Measurements from ENCODE around the gene TBC1D16.
A peak's percentile ranks its signal among the peaks of the same experiment; 100 is the strongest.
"Not testable (repeated sequence)": the region's sequence is repeated elsewhere in the genome, so short reads cannot be mapped to it uniquely, and the experiment has no call there.

Gene TBC1D16

GRCh38 chr17:79978548-79978855 is 57.2 kb downstream of the TBC1D16 start:
- no peaks in the 10 kb centered on the region for H3K9me3 Mint-ChIP-seq
- ATAC-seq (ENCODE audit: low read depth) (no peak), DNase-seq (ENCODE audit: low spot score in 2 of 2) (no peak)
- peaks cover 3% of the 10 kb centered on the region for H3K36me3 Mint-ChIP-seq
- H3K4me1 Mint-ChIP-seq: peaks cover 3% of the 10 kb centered on the region
- H3K27ac Mint-ChIP-seq: no peak overlapping the region
- peaks cover 2% of the 10 kb centered on the region for H3K27me3 Mint-ChIP-seq
- H3K4me3 Mint-ChIP-seq: no peak overlapping the region

- no peak for ATAC-seq (ENCODE audit: low read depth)
Measured at GRCh38 chr17:79977708-79978547, 57.7 kb downstream of the TBC1D16 start.

GRCh38 chr17:79977161-79977631 is 58.5 kb downstream of the TBC1D16 start:
- Mint-ChIP-seq H3K4me1 (peaks cover 3% of the 10 kb centered on the region), H3K27me3 (peaks cover 3% of the 10 kb centered on the region), H3K36me3 (peaks cover 5% of the 10 kb centered on the region), H3K27ac (no peak overlapping the region), H3K4me3 (no peak overlapping the region), H3K9me3 (no peaks in the 10 kb centered on the region)
- ATAC-seq (ENCODE audit: low read depth): no peak
- DNase-seq (ENCODE audit: low spot score in 2 of 2): no peak

More at GRCh38 chr17:79977708-79978547, 57.7 kb downstream of the TBC1D16 start:
- H3K27me3 Mint-ChIP-seq: peaks cover 2% of the 10 kb centered on the region
- H3K36me3 Mint-ChIP-seq: peaks cover 3% of the 10 kb centered on the region
- H3K4me3 Mint-ChIP-seq: no peak overlapping the region
- no peak overlapping the region for H3K27ac Mint-ChIP-seq
- DNase-seq (ENCODE audit: low spot score in 2 of 2): no peak
- no peaks in the 10 kb centered on the region for H3K9me3 Mint-ChIP-seq
- H3K4me1 Mint-ChIP-seq: peaks cover 3% of the 10 kb centered on the region

- no peak overlapping the region for H3K27ac Mint-ChIP-seq
- H3K4me3 Mint-ChIP-seq: no peak overlapping the region
- H3K9me3 Mint-ChIP-seq: no peaks in the 10 kb centered on the region
- H3K36me3 Mint-ChIP-seq: peaks cover 5% of the 10 kb centered on the region
- no peak for DNase-seq (ENCODE audit: low spot score in 2 of 2)
- peaks cover 3% of the 10 kb centered on the region for H3K4me1 Mint-ChIP-seq
- no peak for ATAC-seq (ENCODE audit: low read depth)
- H3K27me3 Mint-ChIP-seq: peaks cover 3% of the 10 kb centered on the region
Measured at GRCh38 chr17:79976451-79976850, 59.2 kb downstream of the TBC1D16 start.

DNA sequence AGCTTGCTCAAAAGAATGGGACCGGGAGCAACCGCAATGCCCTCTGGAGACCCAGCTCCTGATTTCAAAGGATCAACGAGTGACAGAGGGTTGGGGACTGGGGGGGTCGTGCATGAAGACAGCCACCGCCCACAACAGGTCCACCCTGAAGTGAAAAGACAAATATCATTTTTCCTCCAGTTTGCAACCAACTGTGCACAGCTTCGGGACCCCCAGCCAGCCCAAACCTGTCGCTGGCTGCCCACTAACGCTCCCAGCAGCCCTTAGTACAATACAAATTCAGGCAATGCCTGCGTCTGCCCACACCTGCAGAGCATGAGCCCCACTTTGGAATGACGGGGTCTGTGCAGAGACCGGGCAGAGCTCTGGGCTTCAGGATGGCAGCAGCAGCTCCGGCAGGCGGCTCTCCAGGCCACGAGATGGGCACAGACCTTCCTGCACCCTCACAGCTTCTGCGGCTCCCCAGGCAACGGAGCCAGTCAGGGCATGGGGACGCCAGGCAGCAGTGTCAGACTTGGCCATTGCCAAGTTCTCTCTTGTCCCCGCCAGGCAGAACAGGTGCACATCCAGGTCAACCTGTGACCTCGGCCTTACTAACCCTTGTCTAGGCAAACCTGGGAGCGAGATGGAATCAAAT is 60.1 kb downstream of the TBC1D16 start:
- Mint-ChIP-seq H3K9me3 (no peaks in the 10 kb centered on the region), H3K36me3 (peaks cover 5% of the 10 kb centered on the region)

GRCh38 chr17:79974566-79975497 is 60.8 kb downstream of the TBC1D16 start:
- Mint-ChIP-seq H3K9me3 (no peaks in the 10 kb centered on the region), H3K36me3 (peaks cover 5% of the 10 kb centered on the region), H3K27me3 (peaks cover 3% of the 10 kb centered on the region), H3K4me1 (peaks cover 11% of the 10 kb centered on the region), H3K4me3 (no peak overlapping the region), H3K27ac (no peak overlapping the region)
- ATAC-seq (ENCODE audit: low read depth) (peak; percentile 54), DNase-seq (ENCODE audit: low spot score in 2 of 2) (no peak)

More for the DNA sequence above, 60.1 kb downstream of the TBC1D16 start:
- no peak overlapping the region for H3K27ac Mint-ChIP-seq
- H3K4me1 Mint-ChIP-seq: peaks cover 3% of the 10 kb centered on the region
- H3K4me3 Mint-ChIP-seq: no peak overlapping the region
- no peak for DNase-seq (ENCODE audit: low spot score in 2 of 2)
- peaks cover 3% of the 10 kb centered on the region for H3K27me3 Mint-ChIP-seq
- no peak for ATAC-seq (ENCODE audit: low read depth)

DNA sequence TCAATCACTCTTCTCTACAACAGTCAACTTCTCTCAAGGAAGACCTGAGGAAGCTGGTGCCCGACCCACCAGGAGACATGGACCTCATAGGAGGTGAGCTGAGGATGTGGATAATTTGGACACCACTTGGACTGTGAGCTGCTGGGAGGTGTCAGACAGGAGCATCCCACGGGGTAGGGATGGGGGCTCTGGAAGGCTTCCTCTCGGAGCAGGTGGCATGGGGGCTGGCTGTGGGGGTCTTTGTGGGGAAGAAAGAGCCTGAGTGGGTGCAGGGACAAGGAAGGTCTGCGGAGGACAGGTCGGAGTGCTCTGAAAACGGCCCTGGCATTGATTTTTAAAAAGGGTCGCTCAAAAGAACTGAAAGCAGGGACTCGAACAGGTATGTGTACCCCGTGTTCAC is 64.0 kb downstream of the TBC1D16 start:
- no peaks in the 10 kb centered on the region for H3K9me3 Mint-ChIP-seq
- H3K4me3 Mint-ChIP-seq: no peak overlapping the region
- peaks cover 15% of the 10 kb centered on the region for H3K4me1 Mint-ChIP-seq
- H3K36me3 Mint-ChIP-seq: peaks cover 2% of the 10 kb centered on the region
- no peak for ATAC-seq (ENCODE audit: low read depth)
- DNase-seq (ENCODE audit: low spot score in 2 of 2): no peak
- H3K27me3 Mint-ChIP-seq: peaks cover 3% of the 10 kb centered on the region
- H3K27ac Mint-ChIP-seq: no peak overlapping the region

GRCh38 chr17:79970576-79971068 is 65.0 kb downstream of the TBC1D16 start:
- H3K36me3 Mint-ChIP-seq: peaks cover 2% of the 10 kb centered on the region
- peaks cover 23% of the 10 kb centered on the region for H3K4me1 Mint-ChIP-seq
- peak; percentile 77 for ATAC-seq (ENCODE audit: low read depth)
- no peak overlapping the region for H3K27ac Mint-ChIP-seq
- peak overlapping the region; percentile 35 for H3K4me3 Mint-ChIP-seq
- peaks cover 3% of the 10 kb centered on the region for H3K27me3 Mint-ChIP-seq
- DNase-seq (ENCODE audit: low spot score in 2 of 2): peak in 1 of 2 donors; percentile 53
- H3K9me3 Mint-ChIP-seq: no peaks in the 10 kb centered on the region

DNA sequence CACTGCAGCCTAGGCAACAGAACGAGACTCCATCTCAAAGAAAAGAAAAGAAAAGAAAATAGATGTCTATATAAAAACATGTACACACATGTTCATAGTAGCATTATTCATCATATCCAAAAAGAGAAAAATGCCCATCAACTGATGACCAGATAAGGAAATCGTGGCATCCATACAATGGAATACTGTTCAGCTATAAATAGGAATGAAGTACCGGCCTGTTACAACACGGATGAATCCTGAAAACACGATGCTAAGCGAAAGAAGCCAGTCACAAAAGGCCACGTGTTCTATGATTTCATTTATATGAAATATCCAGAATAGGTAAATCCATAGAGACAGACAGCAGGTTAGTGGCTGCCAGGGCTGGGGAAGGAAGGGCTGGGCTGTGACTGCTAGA is 65.8 kb downstream of the TBC1D16 start:
- H3K36me3 Mint-ChIP-seq: peaks cover 2% of the 10 kb centered on the region
- DNase-seq (ENCODE audit: low spot score in 2 of 2) (no peak), ATAC-seq (ENCODE audit: low read depth) (no peak)
- H3K27ac Mint-ChIP-seq: no peak overlapping the region
- H3K27me3 Mint-ChIP-seq: peaks cover 3% of the 10 kb centered on the region
- H3K9me3 Mint-ChIP-seq: no peaks in the 10 kb centered on the region
- peaks cover 23% of the 10 kb centered on the region for H3K4me1 Mint-ChIP-seq
- no peak overlapping the region for H3K4me3 Mint-ChIP-seq

GRCh38 chr17:79968116-79968515 is 67.6 kb downstream of the TBC1D16 start:
- ATAC-seq (ENCODE audit: low read depth) (no peak), DNase-seq (ENCODE audit: low spot score in 2 of 2) (no peak)
- Mint-ChIP-seq H3K27me3 (peaks cover 6% of the 10 kb centered on the region), H3K9me3 (no peaks in the 10 kb centered on the region), H3K27ac (no peak overlapping the region), H3K4me3 (no peak overlapping the region), H3K4me1 (peaks cover 20% of the 10 kb centered on the region), H3K36me3 (peaks cover 2% of the 10 kb centered on the region)

DNA sequence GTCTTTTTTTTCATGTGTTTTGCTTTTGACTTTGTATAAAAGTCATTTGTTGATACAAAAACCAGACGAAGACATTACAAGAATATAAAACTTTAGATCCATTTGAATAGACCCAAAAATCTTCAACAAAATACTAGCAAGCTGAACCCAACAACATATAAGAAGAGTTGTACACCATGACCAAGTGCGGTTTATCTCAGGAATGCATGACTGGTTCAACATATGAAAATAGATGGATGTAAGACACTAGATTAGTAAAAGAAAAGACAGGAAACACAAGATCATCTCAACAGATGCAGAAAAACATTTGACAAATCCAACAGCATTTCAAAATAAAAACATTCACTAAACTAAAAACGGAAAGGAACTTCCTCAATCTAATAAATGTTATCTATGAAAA is 69.0 kb downstream of the TBC1D16 start:
- ATAC-seq (ENCODE audit: low read depth): no peak
- no peak overlapping the region for H3K27ac Mint-ChIP-seq
- no peak overlapping the region for H3K4me3 Mint-ChIP-seq

DNA sequence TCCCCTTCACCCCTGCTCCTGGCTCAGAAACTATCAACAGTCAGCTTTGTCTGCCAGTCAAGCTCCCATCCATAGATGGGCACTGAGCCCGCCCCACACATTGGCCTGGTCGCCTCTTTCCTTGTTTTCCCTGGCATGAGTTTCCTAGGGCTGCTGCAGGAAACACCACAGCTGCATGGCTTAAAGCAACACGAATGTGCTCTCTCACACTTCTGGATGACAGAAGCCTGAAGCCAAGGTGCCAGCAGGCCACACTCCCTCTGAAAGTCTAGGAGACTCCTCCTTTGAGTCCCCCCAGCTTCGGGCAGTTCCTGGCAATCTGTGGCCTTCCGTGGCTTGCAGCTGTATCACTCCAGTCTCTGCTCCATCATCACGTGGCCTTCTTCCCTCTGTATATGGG is 69.9 kb downstream of the TBC1D16 start:
- no peak overlapping the region for H3K27ac Mint-ChIP-seq
- no peaks in the 10 kb centered on the region for H3K36me3 Mint-ChIP-seq
- peaks cover 3% of the 10 kb centered on the region for H3K27me3 Mint-ChIP-seq
- H3K9me3 Mint-ChIP-seq: no peaks in the 10 kb centered on the region
- ATAC-seq (ENCODE audit: low read depth) (no peak), DNase-seq (ENCODE audit: low spot score in 2 of 2) (no peak)
- H3K4me3 Mint-ChIP-seq: no peak overlapping the region
- H3K4me1 Mint-ChIP-seq: peaks cover 23% of the 10 kb centered on the region

More for the DNA sequence above, 69.0 kb downstream of the TBC1D16 start:
- Mint-ChIP-seq H3K36me3 (no peaks in the 10 kb centered on the region), H3K9me3 (no peaks in the 10 kb centered on the region), H3K4me1 (peaks cover 20% of the 10 kb centered on the region), H3K27me3 (peaks cover 3% of the 10 kb centered on the region)
- DNase-seq (ENCODE audit: low spot score in 2 of 2): no peak

DNA sequence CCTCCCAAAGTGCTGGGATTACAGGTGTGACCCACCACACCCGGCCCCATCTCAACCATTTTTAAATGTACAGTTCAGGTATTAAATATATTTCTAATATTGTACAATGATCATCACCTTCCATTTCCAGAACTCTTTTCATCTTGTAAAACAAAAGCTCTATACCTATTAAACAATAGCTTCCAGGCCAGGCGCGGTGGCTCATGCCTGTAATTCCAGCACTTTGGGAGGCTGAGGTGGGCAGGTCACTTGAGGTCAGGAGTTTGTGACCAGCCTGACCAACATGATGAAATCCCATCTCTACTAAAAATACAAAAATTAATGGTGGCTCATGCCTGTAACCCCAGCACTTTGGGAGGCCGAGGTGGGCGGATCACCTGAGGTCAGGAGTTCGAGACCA is 73.2 kb downstream of the TBC1D16 start:
- peaks cover 15% of the 10 kb centered on the region for H3K4me1 Mint-ChIP-seq
- not testable (repeated sequence) for ATAC-seq (ENCODE audit: low read depth); H3K36me3 Mint-ChIP-seq; H3K9me3 Mint-ChIP-seq; H3K27ac Mint-ChIP-seq; DNase-seq (ENCODE audit: low spot score in 2 of 2); H3K4me3 Mint-ChIP-seq; H3K27me3 Mint-ChIP-seq

- not testable (repeated sequence) for DNase-seq (ENCODE audit: low spot score in 2 of 2); H3K4me3 Mint-ChIP-seq; ATAC-seq (ENCODE audit: low read depth); H3K27me3 Mint-ChIP-seq; H3K27ac Mint-ChIP-seq; H3K36me3 Mint-ChIP-seq; H3K9me3 Mint-ChIP-seq
- peaks cover 11% of the 10 kb centered on the region for H3K4me1 Mint-ChIP-seq
Measured at GRCh38 chr17:79961567-79961966, 74.1 kb downstream of the TBC1D16 start.
